Activated T-cell treated with anti-CD3 and anti-CD28 coated beads for 48 hours (primary cell): ENCODE measurements around the gene MEGF10.
"Not testable (repeated sequence)": the region's sequence is repeated elsewhere in the genome, so short reads cannot be mapped to it uniquely, and the experiment has no call there.

Experiments
- DNase-seq: peaks from one replicate; pipeline ENCODE4 v3.0.0-alpha.2; 2020; ENCODE audit warnings: low read depth

MEGF10 gene

GRCh38 chr5:127298036-127298429 is 7.4 kb downstream of the MEGF10 start:
- no peak for DNase-seq

- no peak for DNase-seq
Measured at GRCh38 chr5:127298656-127299055, 8.1 kb downstream of the MEGF10 start.

GRCh38 chr5:127299678-127300077 is 9.1 kb downstream of the MEGF10 start:
- no peak for DNase-seq

- DNase-seq: no peak
Measured at GRCh38 chr5:127302509-127302908, 11.9 kb downstream of the MEGF10 start.

GRCh38 chr5:127303404-127303803 is 12.8 kb downstream of the MEGF10 start:
- DNase-seq: no peak

GRCh38 chr5:127305493-127305892 is 14.9 kb downstream of the MEGF10 start:
- DNase-seq: no peak

GRCh38 chr5:127306036-127306435 is 15.4 kb downstream of the MEGF10 start:
- DNase-seq: no peak

- no peak for DNase-seq
Measured at GRCh38 chr5:127306647-127307046, 16.1 kb downstream of the MEGF10 start.

GRCh38 chr5:127307868-127308267 is 17.3 kb downstream of the MEGF10 start:
- no peak for DNase-seq

- not testable (repeated sequence) for DNase-seq
Measured at GRCh38 chr5:127308325-127308724, 17.7 kb downstream of the MEGF10 start.

- DNase-seq: no peak
Measured at GRCh38 chr5:127308945-127309344, 18.3 kb downstream of the MEGF10 start.

- DNase-seq: no peak
Measured at GRCh38 chr5:127311349-127311748, 20.8 kb downstream of the MEGF10 start.

GRCh38 chr5:127311781-127312525 is 21.4 kb downstream of the MEGF10 start:
- DNase-seq: no peak

GRCh38 chr5:127313379-127313778 is 22.8 kb downstream of the MEGF10 start:
- no peak for DNase-seq

- DNase-seq: peak; percentile 56
Measured at GRCh38 chr5:127313847-127314473, 23.4 kb downstream of the MEGF10 start.

- no peak for DNase-seq
Measured at GRCh38 chr5:127316011-127316410, 25.4 kb downstream of the MEGF10 start.

- not testable (repeated sequence) for DNase-seq
Measured at GRCh38 chr5:127317385-127317784, 26.8 kb downstream of the MEGF10 start.

- DNase-seq: no peak
Measured at GRCh38 chr5:127320032-127320965, 29.7 kb downstream of the MEGF10 start.

- no peak for DNase-seq
Measured at GRCh38 chr5:127321465-127321864, 30.9 kb downstream of the MEGF10 start.

GRCh38 chr5:127322403-127322802 is 31.8 kb downstream of the MEGF10 start:
- DNase-seq: no peak

- no peak for DNase-seq
Measured at GRCh38 chr5:127324756-127325155, 34.2 kb downstream of the MEGF10 start.

GRCh38 chr5:127326431-127326830 is 35.8 kb downstream of the MEGF10 start:
- no peak for DNase-seq
